Anterior cingulate cortex (tissue), 58 donors: ENCODE measurements around the gene ZER1.
"Not testable (repeated sequence)": the region's sequence is repeated elsewhere in the genome, so short reads cannot be mapped to it uniquely, and the experiment has no call there.

ENCODE experiments used
- DNase-seq, 58 donors: peaks; one replicate each; lab custom pipeline; 2025; lab: John Stamatoyannopoulos, UW

The ZER1 gene

GRCh38 chr9:128771745-128772519, at the start of gene ZER1:
Gene ZER1 (minus strand): TSS chr9:128771927. CDS start chr9:128755565, 16,362 bp downstream.
- peak; percentile 46 to 95 (median 85) for DNase-seq

GRCh38 chr9:128820665-128821583, 49.2 kb upstream of the ZER1 start:
- no peak for DNase-seq

DNA sequence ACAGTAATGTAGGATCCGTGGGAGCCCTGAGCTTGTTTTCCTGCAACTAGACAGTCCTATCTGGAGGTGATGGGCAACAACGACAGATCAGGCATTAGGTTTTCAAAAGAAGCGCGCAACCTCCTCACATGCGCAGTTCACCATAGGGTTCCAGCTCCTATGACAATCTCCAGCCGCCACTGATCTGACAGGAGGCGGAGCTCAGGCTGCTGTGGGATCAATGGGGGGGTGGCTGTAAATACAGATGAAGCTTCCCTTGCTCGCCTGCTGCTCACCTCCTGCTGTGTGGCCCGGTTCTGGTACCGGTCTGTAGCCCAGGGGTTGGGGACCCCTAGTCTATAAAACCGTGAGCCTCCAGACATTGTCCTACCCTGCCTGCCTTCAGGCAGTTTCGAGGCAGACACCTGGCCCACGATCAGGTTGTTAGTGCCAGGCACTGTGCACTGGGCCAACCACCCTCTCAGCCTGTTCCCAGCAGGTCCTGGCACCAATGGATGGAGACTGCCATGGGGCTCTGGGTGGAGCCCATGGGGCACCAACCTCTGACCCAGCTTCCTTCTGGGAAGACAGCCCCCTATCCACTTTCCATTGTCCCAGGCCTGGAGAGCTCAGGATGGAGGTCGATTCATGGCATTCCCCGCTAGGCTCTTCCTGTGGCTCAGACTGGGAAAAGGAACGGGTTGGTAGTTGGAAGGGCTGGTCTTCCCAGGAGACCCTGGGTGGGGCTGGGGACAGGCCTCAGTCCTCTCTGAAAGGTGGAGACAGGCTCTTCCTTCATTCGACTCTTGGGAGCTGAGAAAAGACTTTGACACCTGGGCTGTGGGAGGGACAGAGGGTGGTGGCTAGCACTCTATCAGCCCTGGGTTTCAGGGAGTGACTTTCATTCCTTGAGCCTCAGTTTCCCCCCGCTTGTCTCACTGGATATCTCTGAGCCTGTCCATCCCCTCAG, 48.3 kb upstream of the ZER1 start:
- peak in 33 of 58 donors; percentile 6 to 63 (median 26) for DNase-seq

DNA sequence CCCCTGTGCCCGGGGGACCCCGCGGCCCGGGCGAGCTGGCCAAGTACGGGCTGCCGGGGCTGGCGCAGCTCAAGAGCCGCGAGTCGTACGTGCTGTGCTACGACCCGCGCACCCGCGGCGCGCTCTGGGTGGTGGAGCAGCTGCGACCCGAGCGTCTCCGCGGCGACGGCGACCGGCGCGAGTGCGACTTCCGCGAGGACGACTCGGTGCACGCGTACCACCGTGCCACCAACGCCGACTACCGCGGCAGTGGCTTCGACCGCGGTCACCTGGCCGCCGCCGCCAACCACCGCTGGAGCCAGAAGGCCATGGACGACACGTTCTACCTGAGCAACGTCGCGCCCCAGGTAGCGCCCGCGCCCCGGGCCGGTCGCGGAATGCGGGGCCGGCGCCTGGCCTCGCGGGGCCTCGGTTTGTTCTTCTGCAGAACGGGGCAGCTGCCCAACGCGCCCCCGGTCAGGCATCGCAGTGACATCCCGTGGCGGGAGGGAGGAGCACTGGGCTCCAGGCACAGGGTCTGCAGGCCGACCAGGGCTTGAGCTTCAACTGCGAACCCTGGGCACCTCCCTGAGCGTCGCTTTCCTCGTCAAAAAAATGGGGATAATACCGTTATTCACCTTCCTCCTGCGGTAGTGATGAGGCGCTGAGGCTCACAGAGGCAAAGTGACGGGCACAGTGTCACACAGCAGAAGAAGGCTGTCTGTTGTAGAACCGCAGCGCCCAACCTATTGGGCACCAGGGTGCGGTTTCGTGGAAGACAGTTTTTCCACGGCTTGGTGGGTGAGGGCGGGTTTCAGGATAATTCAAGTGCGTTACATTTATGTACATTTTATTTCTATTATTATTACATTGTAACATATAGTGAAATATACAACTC, 47.4 kb upstream of the ZER1 start:
- peak in 32 of 58 donors; percentile 13 to 78 (median 48) for DNase-seq

GRCh38 chr9:128818099-128818838, 46.5 kb upstream of the ZER1 start, which contains the start of gene ENDOG:
Gene ENDOG (plus strand): TSS chr9:128818500. CDS start chr9:128818685, 185 bp downstream.
- peak; percentile 71 to 99 (median 96) for DNase-seq

DNA sequence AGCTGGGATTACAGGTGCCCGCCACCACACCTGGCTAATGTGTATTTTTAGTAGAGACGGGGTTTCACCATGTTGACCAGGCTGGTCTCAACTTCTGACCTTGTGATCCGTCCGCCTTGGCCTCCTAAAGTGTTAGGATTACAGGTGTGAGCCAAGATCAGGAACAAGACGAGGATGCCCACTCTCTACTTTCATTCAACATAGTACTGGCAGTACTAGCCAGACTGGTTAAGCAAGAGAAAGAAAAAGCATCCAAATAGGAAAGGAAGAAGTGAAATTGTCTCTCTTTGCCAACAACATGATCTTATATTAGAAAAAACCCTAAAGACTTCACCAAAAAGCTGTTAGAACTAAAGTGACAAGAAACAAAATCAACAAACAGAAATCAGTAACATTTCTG, 39.1 kb upstream of the ZER1 start:
- no peak for DNase-seq

DNA sequence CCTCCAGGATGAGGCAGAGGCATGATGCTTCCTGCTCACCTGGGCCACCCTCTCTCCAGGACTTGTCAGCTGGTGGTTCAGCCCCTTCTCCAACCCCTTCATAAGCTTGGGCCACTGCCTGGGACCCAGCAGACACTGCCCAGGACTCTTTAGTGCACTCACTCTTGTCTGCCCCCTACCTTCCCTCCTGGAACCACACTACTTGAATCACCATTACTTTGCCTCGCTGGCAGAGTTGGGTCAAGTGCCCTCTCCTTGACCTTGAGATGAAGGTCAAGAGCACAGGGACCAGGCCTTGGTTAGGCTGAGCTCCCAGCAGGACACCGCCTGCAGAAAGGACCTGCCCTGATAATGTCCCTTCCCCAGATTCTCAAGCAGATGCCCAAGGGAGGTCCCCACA, 38.1 kb upstream of the ZER1 start:
- DNase-seq: no peak

- no peak for DNase-seq
These were observed 37.4 kb upstream of the ZER1 start for GRCh38 chr9:128809036-128809599.

GRCh38 chr9:128808543-128808942, 36.8 kb upstream of the ZER1 start:
- no peak for DNase-seq

DNA sequence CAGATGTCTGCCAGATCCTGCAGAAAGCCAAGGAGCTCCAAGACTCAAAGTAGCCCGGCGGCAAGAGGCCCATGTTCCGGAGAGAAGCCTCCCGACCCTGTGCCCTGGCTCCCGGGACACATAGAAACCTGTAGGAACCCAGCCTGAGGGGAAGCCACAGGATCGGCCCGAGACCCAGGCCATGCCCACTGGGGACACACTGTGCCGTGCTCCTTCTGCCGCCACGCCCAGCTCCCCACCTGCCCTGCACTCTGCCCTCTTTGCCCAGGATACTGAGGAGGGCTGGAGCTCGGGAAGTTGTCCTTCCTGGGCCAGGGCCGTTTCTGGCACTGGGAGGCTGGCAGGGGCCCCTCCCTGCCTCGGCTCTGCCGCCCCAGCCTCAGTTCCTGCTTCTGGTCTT, 36.1 kb upstream of the ZER1 start:
- no peak for DNase-seq

DNA sequence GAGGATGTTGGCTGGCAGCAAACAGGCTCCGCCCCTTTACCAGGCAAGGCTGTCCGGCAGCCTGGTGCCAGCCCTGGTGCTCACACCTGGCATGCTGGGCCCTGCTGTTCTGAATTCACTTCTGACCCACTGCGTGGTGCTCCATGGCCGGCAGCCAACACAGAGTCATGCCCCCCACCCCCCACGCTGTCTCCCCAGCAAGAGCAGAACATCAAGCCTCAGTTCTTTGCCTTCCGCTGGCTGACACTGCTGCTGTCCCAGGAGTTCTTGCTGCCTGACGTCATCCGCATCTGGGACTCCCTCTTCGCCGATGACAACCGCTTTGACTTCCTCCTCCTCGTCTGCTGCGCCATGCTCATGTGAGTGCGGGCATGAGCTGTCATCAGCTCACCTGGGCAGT, 33.9 kb upstream of the ZER1 start:
- DNase-seq: peak in 37 of 58 donors; percentile 12 to 88 (median 36)

- no peak for DNase-seq
These were observed 30.8 kb upstream of the ZER1 start for GRCh38 chr9:128802482-128802881.

- no peak for DNase-seq
These were observed 28.3 kb upstream of the ZER1 start for GRCh38 chr9:128800061-128800460.

GRCh38 chr9:128798896-128799295, 27.2 kb upstream of the ZER1 start:
- DNase-seq: no peak

DNA sequence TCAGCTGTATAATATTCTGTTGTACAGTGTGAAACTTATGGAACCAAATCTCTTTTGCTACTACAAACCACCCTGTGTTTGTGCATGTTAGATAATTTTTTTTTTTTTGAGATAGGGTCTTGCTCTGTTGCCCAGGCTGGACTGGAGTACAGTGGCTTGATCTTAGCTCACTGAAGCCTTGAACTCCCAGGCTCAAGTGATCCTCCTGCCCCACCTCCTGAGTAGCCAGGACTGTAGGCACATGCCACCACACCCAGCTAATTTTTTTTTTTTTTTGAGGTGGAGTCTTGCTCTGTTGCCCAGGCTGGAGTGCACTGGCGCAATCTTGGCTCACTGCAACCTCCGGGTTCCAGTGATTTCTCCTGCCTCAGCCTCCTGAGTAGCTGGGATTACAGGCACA, 23.2 kb upstream of the ZER1 start:
- DNase-seq: not testable (repeated sequence)

DNA sequence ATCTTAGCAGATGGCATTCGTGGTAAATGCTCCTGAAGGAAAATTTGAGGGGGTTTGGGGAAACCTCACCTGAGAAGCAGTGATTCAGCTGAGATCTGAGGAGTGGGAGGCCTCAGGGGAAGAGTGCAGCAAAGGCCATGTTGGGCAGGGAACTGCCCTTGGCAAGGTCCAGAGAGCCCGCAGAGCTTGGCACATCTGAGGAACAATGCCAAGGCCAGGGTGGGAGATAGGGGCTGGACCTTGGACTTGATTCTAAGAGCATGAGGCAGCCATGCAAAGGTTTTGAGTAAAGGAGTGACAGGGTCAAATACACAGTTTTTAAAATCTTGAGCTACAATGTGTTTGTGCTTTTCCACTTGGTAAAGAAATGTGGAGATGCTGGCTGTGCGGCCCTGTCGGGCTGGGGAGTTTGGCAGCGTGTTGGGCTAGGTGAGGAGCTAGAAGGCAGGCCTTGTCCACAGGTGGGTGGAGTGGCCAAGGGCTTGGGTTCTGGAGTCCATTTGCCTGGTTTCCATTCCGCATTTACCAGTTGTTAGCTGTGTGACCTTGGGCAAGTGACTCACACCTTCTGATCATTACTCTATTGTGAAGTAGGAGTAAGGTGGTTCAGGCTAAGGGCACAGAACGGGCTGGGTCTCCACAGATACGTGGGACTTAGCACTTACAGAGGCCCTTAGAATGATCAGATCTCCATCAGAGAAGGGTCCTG, 21.4 kb upstream of the ZER1 start:
- DNase-seq: no peak

DNA sequence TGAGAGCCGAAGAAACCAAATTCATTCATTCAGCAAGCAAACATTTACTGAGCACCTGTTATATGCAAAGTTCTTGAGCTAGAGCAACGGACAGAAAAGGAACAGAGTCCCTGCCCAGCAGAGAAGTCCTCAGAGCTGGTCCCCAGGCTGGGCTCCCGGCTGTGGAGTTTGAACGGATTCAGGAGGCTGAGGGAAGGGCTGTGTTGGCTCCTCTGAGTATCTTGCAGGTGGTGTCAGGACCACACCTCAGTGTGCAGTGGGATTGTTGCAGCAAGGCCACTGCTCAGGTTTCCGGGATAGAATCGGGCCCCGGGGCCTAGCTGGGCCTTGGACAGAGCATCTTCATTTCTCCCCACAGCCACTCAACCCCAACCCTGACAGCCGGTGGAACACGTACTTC, 20.4 kb upstream of the ZER1 start:
- DNase-seq: no peak
